NCI-H2107 treated with DMSO at 0.1 percent for 48 hours (cell line): Measurements from ENCODE around the gene AZGP1.
"Not testable (repeated sequence)": the region's sequence is repeated elsewhere in the genome, so short reads cannot be mapped to it uniquely, and the experiment has no call there.

Source experiments
- DNase-seq: peaks from one replicate; lab custom pipeline; 2025; ENCODE audit not compliant: unreplicated experiment; lab: John Stamatoyannopoulos, UW

AZGP1 gene

GRCh38 chr7:99997545-99998137 lies 21.8 kb upstream of the AZGP1 start:
- no peak for DNase-seq

GRCh38 chr7:99996755-99997544 lies 21.1 kb upstream of the AZGP1 start:
- DNase-seq: no peak

GRCh38 chr7:99994819-99995218 lies 19.0 kb upstream of the AZGP1 start:
- no peak for DNase-seq

GRCh38 chr7:99992330-99993038 lies 16.7 kb upstream of the AZGP1 start:
- no peak for DNase-seq

GRCh38 chr7:99991543-99991942 lies 15.7 kb upstream of the AZGP1 start:
- DNase-seq: not testable (repeated sequence)

GRCh38 chr7:99990460-99990852 lies 14.6 kb upstream of the AZGP1 start:
- DNase-seq: peak; percentile 14

- DNase-seq: no peak
Observed at GRCh38 chr7:99987846-99988245, 12.0 kb upstream of the AZGP1 start.

GRCh38 chr7:99987306-99987705 lies 11.5 kb upstream of the AZGP1 start:
- DNase-seq: not testable (repeated sequence)

DNA sequence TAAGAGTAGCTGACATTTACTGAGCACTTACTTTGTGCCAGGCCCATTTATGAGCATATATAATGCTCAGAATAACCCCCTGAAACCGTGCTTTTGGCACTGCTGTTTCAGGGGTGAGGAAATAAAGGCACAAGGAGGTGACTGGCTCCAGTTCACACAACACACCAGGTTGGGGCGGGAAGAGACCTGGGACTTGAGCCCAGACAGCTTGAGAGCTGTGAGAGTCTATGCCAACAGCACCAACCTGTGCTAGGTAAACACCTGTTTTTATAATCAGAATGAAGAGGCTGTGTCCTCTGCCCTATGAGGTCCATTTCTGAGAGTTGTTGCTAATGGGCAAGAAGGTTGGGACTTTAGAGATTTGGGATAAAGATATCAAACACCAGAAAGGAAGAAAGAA lies 8.8 kb upstream of the AZGP1 start:
- DNase-seq: no peak

DNA sequence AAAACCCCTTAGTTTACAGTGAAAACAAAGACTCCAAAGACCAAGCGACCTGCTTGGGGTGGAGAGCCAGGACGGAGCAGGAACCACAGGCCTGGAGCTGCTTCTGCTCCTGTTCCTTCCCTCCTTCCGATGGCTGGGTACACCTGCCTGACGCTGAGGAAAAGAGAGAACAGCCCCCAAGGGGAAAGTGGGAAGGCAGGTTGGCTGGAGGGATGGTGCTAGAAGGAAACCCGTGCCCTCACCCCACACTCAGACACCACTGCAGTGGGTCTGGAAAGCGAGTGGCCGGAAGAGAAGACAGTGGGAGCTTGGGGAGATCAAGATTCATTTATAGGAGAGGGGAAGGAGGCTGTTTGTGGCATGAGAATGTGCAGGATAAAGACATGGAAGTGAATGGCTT lies 5.2 kb upstream of the AZGP1 start:
- DNase-seq: not testable (repeated sequence)

DNA sequence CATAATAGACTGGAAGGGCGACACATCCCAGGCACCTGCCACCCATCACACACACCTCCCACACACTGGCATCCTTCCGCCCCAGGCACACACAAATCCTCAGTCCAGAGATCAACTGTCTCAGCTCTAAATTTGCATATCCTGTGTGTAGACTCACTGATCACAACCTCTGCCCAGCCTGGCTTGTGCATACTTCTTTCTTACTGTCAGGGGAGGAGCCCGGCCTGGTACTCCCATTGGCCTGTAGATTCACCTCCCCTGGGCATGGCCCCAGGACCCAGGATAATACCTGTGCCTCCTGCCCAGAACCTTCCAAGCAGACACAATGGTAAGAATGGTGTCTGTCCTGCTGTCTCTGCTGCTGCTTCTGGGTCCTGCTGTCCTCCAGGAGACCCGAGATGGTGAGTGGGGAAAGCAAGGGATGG lies 4.6 kb upstream of the AZGP1 start:
- not testable (repeated sequence) for DNase-seq

GRCh38 chr7:99979814-99980225 lies 4.0 kb upstream of the AZGP1 start:
- peak; percentile 27 for DNase-seq

DNA sequence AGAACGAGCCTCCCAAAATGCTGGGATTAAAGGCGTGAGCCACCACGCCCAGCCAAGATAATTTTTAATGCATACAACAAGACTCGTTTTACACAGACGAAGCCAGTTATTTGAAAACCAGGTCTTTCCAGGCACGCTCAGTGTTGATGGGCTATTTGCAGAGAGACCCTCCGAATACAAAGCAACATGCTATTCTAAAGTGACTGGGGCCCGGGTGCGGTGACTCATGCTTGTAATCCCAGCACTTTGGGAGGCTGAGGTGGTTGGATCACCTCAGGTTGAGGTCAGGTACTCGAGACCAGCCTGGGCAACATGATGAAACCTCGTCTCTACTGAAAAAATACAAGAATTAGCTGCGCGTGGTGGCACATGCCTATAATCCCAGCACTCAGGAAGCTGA lies 795 bp upstream of the AZGP1 start:
- DNase-seq: no peak

- no peak for DNase-seq
Observed at GRCh38 chr7:99974681-99975080, 1.1 kb downstream of the AZGP1 start.

- not testable (repeated sequence) for DNase-seq
Observed at GRCh38 chr7:99973817-99974216, 2.0 kb downstream of the AZGP1 start.

- no peak for DNase-seq
Observed at GRCh38 chr7:99971242-99971641, 4.6 kb downstream of the AZGP1 start.

- DNase-seq: not testable (repeated sequence)
Observed at GRCh38 chr7:99969813-99970212, 6.0 kb downstream of the AZGP1 start.

DNA sequence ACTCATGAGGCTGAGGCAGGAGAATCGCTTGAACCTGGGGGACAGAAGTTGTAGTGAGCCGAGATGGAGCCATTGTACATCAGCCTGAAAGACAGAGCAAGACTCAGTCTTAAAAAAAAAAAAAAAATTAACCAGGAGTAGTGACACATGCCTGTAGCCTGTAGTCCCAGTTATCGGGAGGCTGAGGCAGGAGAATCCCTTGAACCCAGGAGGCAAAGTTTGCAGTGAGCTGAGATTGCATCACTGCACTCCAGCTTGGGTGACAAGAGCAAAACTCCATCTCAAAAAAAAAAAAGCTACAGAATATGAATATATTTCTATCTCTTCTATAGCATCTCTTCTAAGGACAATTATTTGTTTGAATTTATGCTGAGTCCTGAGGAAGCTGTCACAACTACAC lies 6.5 kb downstream of the AZGP1 start:
- no peak for DNase-seq

DNA sequence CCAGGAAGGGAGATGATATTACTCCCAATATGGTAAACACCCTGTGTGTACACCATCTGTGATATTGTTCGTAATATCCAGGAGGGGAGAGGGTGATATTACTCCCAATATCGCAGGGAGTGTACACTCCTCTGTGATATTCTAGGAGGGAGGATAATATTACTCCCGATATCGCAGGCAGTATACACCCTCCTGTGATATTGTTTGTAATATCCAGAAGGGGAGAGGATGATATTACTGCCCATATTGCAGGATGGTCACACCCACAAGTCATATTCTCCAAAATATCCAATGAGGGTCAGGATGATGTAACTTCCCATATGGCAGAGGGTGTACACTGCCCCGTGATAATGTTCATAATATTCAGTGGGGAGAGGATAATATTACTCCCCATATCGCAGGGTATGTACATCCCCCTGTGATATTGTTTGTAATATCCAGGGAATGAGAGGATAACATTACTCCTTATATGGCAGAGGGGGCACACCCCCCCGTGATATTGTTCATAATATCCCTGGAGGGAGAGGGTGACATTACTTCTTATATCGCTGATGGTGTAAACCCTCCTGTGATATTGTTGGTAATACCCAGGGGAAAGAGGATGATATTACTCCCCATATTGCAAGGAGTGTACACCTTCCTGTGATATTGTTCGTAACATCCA lies 17.1 kb downstream of the AZGP1 start:
- DNase-seq: no peak

- no peak for DNase-seq
Observed at GRCh38 chr7:99955247-99955646, 20.6 kb downstream of the AZGP1 start.

GRCh38 chr7:99954643-99955042 lies 21.2 kb downstream of the AZGP1 start:
- DNase-seq: not testable (repeated sequence)
